Gastroesophageal sphincter (tissue), 4 donors: ENCODE measurements around the gene CD84. TPM values are rescaled to one million over a fixed set of nuclear protein-coding genes. Genes with fewer than 3 reads are reported as not detected.
"Not testable (repeated sequence)": the region's sequence is repeated elsewhere in the genome, so short reads cannot be mapped to it uniquely, and the experiment has no call there.

Source experiments
- ATAC-seq: fragments of 150-250 bp; one replicate; pipeline ENCODE4 v1.9.1; 2016; ENCODE audit warnings: mild to moderate bottlenecking, moderate library complexity
- H3K27ac ChIP-seq, 4 donors: fragments of 200-600 bp; sonication (generic) in 3 of 4; 1 replicate in 3 of 4; 2 replicates in 1 of 4; pipeline ENCODE4 v1.5.1; 2016 to 2019
- H3K27me3 ChIP-seq: fragments of 200-600 bp; sonication (generic); one replicate; pipeline ENCODE4 v1.5.1; 2019
- H3K36me3 ChIP-seq, 2 donors: fragments of 200-600 bp; sonication (generic); one replicate each; pipeline ENCODE4 v1.5.1; 2019; ENCODE audit warnings: control low read depth in 1 of 2
- H3K4me1 ChIP-seq, 3 donors: fragments of 200-600 bp; sonication (generic); 1 replicate in 2 of 3; 2 replicates in 1 of 3; pipeline ENCODE4 v1.5.1; 2016 to 2019; ENCODE audit warnings: control low read depth in 2 of 3
- H3K4me3 ChIP-seq, 2 donors: fragments of 200-600 bp; sonication (generic); one replicate each; pipeline ENCODE4 v1.5.1; 2019; ENCODE audit warnings: mild to moderate bottlenecking in 1 of 2, moderate library complexity in 1 of 2
- H3K9me3 ChIP-seq, 3 donors: fragments of 200-600 bp; sonication (generic); one replicate each; pipeline ENCODE4 v1.5.1; 2017 to 2019; ENCODE audit warnings: control low read depth in 2 of 3
- CTCF ChIP-seq, 4 experiments: fragments of 200-600 bp in 2 of 4; fragments of 450-650 bp in 2 of 4; sonication (generic) in 1 of 4; IDR thresholded peaks; one replicate each; pipeline ENCODE4 v1.5.1; 2017 to 2019; ENCODE audit warnings: antibody characterized with exemption in 4 of 4, mild to moderate bottlenecking in 2 of 4, moderate library complexity in 2 of 4
- EP300 ChIP-seq: sonication (generic); formaldehyde crosslinking; IDR thresholded peaks from one replicate; pipeline ENCODE4 v1.6.1; 2017; ENCODE audit warnings: antibody characterized with exemption, mild to moderate bottlenecking
- POLR2A ChIP-seq, 2 donors: fragments of 450-650 bp; IDR thresholded peaks; one replicate each; pipeline ENCODE4 v1.6.1; 2017; ENCODE audit warnings: antibody characterized with exemption in 2 of 2, mild to moderate bottlenecking in 2 of 2, moderate library complexity in 1 of 2
- POLR2AphosphoS5 ChIP-seq: sonication (generic); formaldehyde crosslinking; IDR thresholded peaks from one replicate; pipeline ENCODE4 v1.6.1; 2017; ENCODE audit warnings: antibody characterized with exemption
- WGBS, 2 donors: methylation state at CpG; one replicate each; pipeline ENCODE4 v1.1.5; 2018; ENCODE audit warnings: low coverage in 1 of 2; 5-methylcytosine and 5-hydroxymethylcytosine counted together
- total RNA-seq, 4 donors: library from RNA; depleted of rRNA; stranded (reverse); fragments of >200 nt; gene quantifications; one replicate each; pipeline ENCODE4 v1.1.0, GENCODE V29; 2016

Gene CD84
- total RNA-seq, 4 donors from 2014 or later: 3.0 to 6.7 (median 4.3) TPM

DNA sequence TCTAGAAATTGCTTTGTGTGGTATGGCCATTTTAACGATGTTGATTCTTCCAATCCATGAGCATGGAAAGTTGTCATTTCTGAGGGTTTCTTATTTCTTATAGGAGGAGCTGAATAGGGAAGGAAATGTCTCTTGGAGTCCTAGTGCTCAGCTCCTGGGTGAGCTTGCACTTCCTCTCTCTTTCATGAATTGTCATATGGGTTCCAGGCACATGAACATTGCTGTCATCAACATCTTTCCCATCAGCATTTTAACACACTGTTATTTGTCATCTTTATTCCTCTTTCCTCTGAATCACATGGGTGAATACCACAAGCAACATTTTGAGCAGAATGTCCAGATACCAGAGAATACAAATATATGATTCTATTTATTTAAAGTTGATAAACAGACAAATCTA lies 79.7 kb downstream of the CD84 start:
- peaks cover 1% of the 10 kb centered on the region for H3K27me3 ChIP-seq
- H3K4me3 ChIP-seq: no peak overlapping the region
- no peak overlapping the region for H3K27ac ChIP-seq
- no peaks in the 10 kb centered on the region for H3K4me1 ChIP-seq
- no peaks in the 10 kb centered on the region for H3K36me3 ChIP-seq
- no peak for TF ChIP-seq EP300
- 83 to 88% methylated on average over 1 of the region's 1 CpG for WGBS, 2 donors
- H3K9me3 ChIP-seq: peaks cover 0 to 21% (median 0%) of the 10 kb centered on the region in 3 donors
- ATAC-seq: peak; percentile 62

DNA sequence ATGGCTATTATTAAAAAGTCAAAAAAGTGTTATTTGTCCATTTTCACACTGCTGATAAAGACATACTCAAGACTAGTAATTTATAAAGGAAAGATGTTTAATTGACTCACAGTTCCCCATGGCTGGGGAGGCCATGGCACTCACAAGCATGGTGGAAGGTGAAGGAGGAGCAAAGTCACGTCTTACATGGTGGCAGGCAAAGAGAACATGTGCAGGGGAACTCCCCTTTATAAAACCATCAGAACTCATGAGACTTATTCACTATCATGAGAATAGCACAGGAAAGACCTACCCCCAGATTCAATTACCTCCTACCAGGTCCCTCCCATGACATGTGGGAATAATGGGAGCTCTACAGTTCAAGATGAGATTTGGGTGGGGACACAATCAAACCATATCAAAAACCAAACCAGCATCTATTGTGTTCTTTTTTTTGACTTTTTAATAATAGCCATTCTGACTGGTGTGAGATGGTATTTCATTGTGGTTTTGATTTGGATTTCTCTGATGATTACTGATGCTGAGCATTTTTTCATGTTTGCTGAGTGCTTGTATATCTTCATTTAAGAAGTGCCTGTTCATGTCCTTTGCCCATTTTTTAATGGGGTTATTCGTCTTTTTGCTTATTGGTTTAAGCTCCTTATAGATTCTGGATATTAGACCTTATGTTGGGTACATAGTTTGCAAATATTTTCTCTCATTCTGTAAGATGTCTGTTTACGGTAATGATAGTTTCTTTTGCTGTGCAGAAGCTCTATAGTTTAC lies 80.8 kb downstream of the CD84 start:
- H3K27me3 ChIP-seq, H3K4me3 ChIP-seq, H3K4me1 ChIP-seq, ATAC-seq, H3K36me3 ChIP-seq, H3K27ac ChIP-seq: not testable (repeated sequence)
- WGBS, 2 donors: 58 to 74% methylated on average over 3 of the region's 3 CpGs
- H3K9me3 ChIP-seq: peaks cover 0 to 24% (median 0%) of the 10 kb centered on the region in 3 donors

DNA sequence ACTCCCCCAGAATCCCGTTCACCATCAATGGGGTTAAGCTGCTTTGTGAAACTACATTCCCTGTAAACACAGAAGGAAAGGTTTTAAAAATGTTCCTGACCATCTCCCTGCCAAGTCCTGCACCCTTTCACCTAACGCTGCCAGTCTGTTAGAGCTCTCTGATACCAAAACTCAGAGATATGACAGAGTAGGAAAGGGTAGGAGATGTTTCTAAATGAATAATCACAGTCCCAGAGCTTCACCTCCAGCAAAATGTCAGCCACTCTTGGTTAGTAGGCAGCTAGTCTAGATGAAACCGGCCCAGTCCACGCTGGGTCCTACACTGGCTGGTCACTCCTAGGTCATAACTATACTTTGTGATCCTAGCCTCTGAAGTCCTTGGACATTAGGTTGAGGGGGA lies 83.0 kb downstream of the CD84 start:
- H3K9me3 ChIP-seq: peaks cover 0 to 24% (median 0%) of the 10 kb centered on the region in 3 donors
- no peak overlapping the region for H3K27ac ChIP-seq
- H3K27me3 ChIP-seq: peaks cover 5% of the 10 kb centered on the region
- no peak overlapping the region for H3K4me3 ChIP-seq
- H3K4me1 ChIP-seq: no peaks in the 10 kb centered on the region
- H3K36me3 ChIP-seq: no peaks in the 10 kb centered on the region
- TF ChIP-seq POLR2A (IDR thresholded peaks at IDR 0.05): no peak
- TF ChIP-seq CTCF (IDR thresholded peaks at IDR 0.05): no peak
- no peak for TF ChIP-seq EP300
- TF ChIP-seq POLR2AphosphoS5: no peak
- no peak for ATAC-seq
- 67 to 93% methylated on average over 1 to 3 of the region's 4 CpGs for WGBS, 2 donors

- ATAC-seq: no peak
- peaks cover 5% of the 10 kb centered on the region for H3K27me3 ChIP-seq
- no peak overlapping the region for H3K27ac ChIP-seq
- peaks cover 0 to 21% (median 0%) of the 10 kb centered on the region in 3 donors for H3K9me3 ChIP-seq
- no peak overlapping the region for H3K4me3 ChIP-seq
- no peaks in the 10 kb centered on the region for H3K4me1 ChIP-seq
- H3K36me3 ChIP-seq: no peaks in the 10 kb centered on the region
- WGBS, 2 donors: 64 to 75% methylated on average over 3 of the region's 3 CpGs
- TF ChIP-seq CTCF (IDR thresholded peaks at IDR 0.05) (no peak), POLR2AphosphoS5 (no peak), EP300 (no peak), POLR2A (IDR thresholded peaks at IDR 0.05) (no peak)
Observed at GRCh38 chr1:160494620-160495019, 84.7 kb downstream of the CD84 start.

DNA sequence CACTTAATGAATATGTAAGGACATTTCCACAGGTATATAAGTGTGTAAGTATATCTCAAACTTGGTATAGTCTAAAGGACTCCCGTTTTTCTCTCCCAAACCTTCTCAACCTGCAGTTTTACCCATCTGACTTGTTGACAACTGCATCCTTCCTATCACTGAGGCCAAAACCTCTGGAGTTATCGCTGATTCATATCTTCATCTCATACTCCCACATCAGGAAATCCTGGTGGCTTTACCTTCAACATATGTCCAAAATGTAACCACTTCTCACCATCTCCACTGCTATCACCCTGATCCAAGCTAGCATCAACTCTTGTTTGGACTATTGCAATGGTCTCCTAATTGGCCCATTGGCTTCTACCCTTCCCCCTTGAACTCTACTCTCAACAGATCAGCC lies 86.7 kb downstream of the CD84 start:
- Histone ChIP-seq H3K4me3 (no peak overlapping the region), H3K9me3 (peaks cover 0 to 7% (median 0%) of the 10 kb centered on the region in 3 donors), H3K4me1 (no peaks in the 10 kb centered on the region), H3K27ac (no peak overlapping the region), H3K27me3 (peaks cover 5% of the 10 kb centered on the region), H3K36me3 (no peaks in the 10 kb centered on the region)
- 81 to 83% methylated on average over 2 of the region's 2 CpGs for WGBS, 2 donors
- ATAC-seq: no peak
- TF ChIP-seq POLR2AphosphoS5 (no peak), CTCF (IDR thresholded peaks at IDR 0.05) (no peak), POLR2A (IDR thresholded peaks at IDR 0.05) (no peak), EP300 (no peak)

DNA sequence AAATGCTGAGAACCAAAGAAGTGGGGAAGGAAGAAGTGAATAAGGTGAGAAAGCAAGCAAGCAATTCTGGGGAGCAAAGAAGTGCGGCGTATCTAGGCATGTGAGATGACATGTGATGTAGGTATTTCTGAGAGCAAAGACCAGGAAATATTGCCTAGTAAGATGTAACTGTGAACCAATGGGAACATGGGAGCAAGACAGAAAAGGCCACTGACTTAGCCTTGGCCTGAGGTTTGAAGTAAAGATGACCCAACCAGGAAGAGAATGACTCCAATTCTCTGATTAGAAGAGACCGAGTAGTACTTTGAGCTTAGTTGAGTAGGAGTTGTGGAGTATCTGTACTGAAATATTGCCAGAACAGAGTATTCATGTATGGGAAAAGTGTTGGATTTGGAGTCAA lies 87.3 kb downstream of the CD84 start:
- ATAC-seq: no peak
- Histone ChIP-seq H3K4me3 (no peak overlapping the region), H3K27ac (no peak overlapping the region), H3K27me3 (peaks cover 5% of the 10 kb centered on the region), H3K36me3 (no peaks in the 10 kb centered on the region), H3K9me3 (peaks cover 0 to 7% (median 0%) of the 10 kb centered on the region in 3 donors), H3K4me1 (no peaks in the 10 kb centered on the region)
- 72 to 88% methylated on average over 3 of the region's 3 CpGs for WGBS, 2 donors
- TF ChIP-seq CTCF (IDR thresholded peaks at IDR 0.05): no peak
- TF ChIP-seq EP300: no peak
- no peak for TF ChIP-seq POLR2AphosphoS5
- no peak for TF ChIP-seq POLR2A (IDR thresholded peaks at IDR 0.05)
